Breast epithelium (tissue), 3 donors: ENCODE measurements around the gene CST9L.

ENCODE experiments used
- POLR2AphosphoS5 ChIP-seq, 3 donors: sonication (generic); formaldehyde crosslinking; IDR thresholded peaks; one replicate each; pipeline ENCODE4 v1.6.1; 2017; ENCODE audit warnings: antibody characterized with exemption in 3 of 3
- TF ChIP-seq, protein P1 (sequence below), 3 donors: fragments of 450-650 bp; IDR thresholded peaks; one replicate each; pipeline ENCODE4 v1.5.1; 2016 to 2017; ENCODE audit warnings: antibody characterized with exemption in 3 of 3, mild to moderate bottlenecking in 3 of 3, moderate library complexity in 3 of 3

DNA sequence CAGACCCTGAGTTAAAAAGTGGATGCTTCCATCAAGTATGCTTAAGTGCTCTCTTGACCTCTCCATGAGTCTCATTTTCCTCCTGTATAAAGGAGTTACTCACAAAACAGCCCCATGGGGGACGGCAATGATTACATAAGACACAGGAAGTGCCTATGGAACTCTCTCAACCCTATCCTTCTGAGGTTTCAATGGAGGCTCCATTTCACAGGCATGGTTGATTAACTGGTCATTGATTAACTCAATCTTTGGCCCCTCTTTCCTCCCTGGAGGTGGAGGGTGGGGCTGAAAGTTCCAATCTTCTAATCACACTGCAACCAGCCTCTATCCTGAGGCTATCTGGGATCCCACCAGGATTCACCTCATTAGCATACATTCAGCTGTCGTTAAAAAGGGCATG is 48.1 kb downstream of the CST9L start:
- TF ChIP-seq, protein P1, sequence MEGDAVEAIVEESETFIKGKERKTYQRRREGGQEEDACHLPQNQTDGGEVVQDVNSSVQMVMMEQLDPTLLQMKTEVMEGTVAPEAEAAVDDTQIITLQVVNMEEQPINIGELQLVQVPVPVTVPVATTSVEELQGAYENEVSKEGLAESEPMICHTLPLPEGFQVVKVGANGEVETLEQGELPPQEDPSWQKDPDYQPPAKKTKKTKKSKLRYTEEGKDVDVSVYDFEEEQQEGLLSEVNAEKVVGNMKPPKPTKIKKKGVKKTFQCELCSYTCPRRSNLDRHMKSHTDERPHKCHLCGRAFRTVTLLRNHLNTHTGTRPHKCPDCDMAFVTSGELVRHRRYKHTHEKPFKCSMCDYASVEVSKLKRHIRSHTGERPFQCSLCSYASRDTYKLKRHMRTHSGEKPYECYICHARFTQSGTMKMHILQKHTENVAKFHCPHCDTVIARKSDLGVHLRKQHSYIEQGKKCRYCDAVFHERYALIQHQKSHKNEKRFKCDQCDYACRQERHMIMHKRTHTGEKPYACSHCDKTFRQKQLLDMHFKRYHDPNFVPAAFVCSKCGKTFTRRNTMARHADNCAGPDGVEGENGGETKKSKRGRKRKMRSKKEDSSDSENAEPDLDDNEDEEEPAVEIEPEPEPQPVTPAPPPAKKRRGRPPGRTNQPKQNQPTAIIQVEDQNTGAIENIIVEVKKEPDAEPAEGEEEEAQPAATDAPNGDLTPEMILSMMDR (IDR thresholded peaks at IDR 0.05), result no peak
- TF ChIP-seq POLR2AphosphoS5 (IDR thresholded peaks at IDR 0.05), result no peak
